IMR-90 (cell line): Measurements from ENCODE around the gene RIPK1. TPM values are rescaled to one million over a fixed set of nuclear protein-coding genes. Genes with fewer than 3 reads are reported as not detected.

Source experiments
- ATAC-seq: fragments of 200-7000 bp; cut with Tn5 transposase; 2 replicates; pipeline ENCODE4 v1.9.1; 2020; ENCODE audit warnings: low read depth, mild to moderate bottlenecking, moderate library complexity
- BruUV-seq: library from RNA; stranded (reverse); fragments of 400-500 nt; replicated peaks from 2 replicates; lab custom pipeline; 2021; lab: Mats Ljungman, UMichigan
- CTCF ChIA-PET: fragments of 300-600 bp; formaldehyde crosslinking; extraction: SDS; loops from one replicate; lab custom pipeline; 2021; ENCODE audit warnings: antibody characterized with exemption; lab: Yijun Ruan, JAX
- POLR2A ChIA-PET: fragments of 300-600 bp; sonication (Branson Sonifier 250); formaldehyde crosslinking; loops from one replicate; lab custom pipeline; 2022; ENCODE audit warnings: antibody characterized with exemption; ENCODE audit not compliant: unreplicated experiment; lab: Charles Lee
- DNase-seq: peaks from one replicate; pipeline ENCODE4 v3.0.0; 2013
- H2AFZ ChIP-seq: replicated peaks from 2 replicates; pipeline ENCODE3; 2013; ENCODE audit warnings: low read length, mild to moderate bottlenecking; ENCODE audit not compliant: poor library complexity
- H2AK5ac ChIP-seq: 2 replicates; pipeline ENCODE4 v1.6.1; 2013; ENCODE audit warnings: low read depth, low read length, inconsistent platforms
- H2AK9ac ChIP-seq: replicated peaks from 2 replicates; pipeline ENCODE3; 2013; ENCODE audit warnings: mild to moderate bottlenecking, low read depth, low read length, moderate library complexity; ENCODE audit not compliant: poor library complexity
- H2BK120ac ChIP-seq: 2 replicates; pipeline ENCODE4 v1.6.1; 2013; ENCODE audit warnings: low read depth, low read length, inconsistent platforms
- H2BK15ac ChIP-seq: 3 replicates; pipeline ENCODE4 v1.6.1; 2013; ENCODE audit warnings: low read depth, low read length, inconsistent platforms
- H2BK20ac ChIP-seq: 2 replicates; pipeline ENCODE4 v1.6.1; 2013; ENCODE audit warnings: low read depth, mild to moderate bottlenecking, inconsistent platforms, low read length, moderate library complexity
- H2BK5ac ChIP-seq: 2 replicates; pipeline ENCODE4 v1.6.1; 2013; ENCODE audit warnings: mild to moderate bottlenecking, low read depth, low read length, inconsistent platforms; ENCODE audit not compliant: poor library complexity, severe bottlenecking
- H3K14ac ChIP-seq: replicated peaks from 2 replicates; pipeline ENCODE4 v1.6.1; 2013; ENCODE audit warnings: low read depth, low read length, inconsistent platforms
- H3K18ac ChIP-seq: 2 replicates; pipeline ENCODE4 v1.6.1; 2013; ENCODE audit warnings: low read depth, low read length, control low read depth
- H3K23ac ChIP-seq: 2 replicates; pipeline ENCODE4 v1.6.1; 2013; ENCODE audit warnings: low read depth, low read length, inconsistent platforms
- H3K27ac ChIP-seq: 2 replicates; pipeline ENCODE4 v1.5.1; 2013; ENCODE audit warnings: mild to moderate bottlenecking, control low read depth, low read length; ENCODE audit not compliant: insufficient read depth
- H3K27me3 ChIP-seq: 2 replicates; pipeline ENCODE4 v1.6.1; 2013; ENCODE audit warnings: low read length; ENCODE audit not compliant: control insufficient read depth, insufficient read depth
- H3K36me3 ChIP-seq: 2 replicates; pipeline ENCODE4 v1.6.1; 2013; ENCODE audit warnings: low read length, mixed read lengths; ENCODE audit not compliant: control insufficient read depth, insufficient read depth
- H3K4ac ChIP-seq: 2 replicates; pipeline ENCODE4 v1.6.1; 2013; ENCODE audit warnings: low read depth, low read length, inconsistent platforms
- H3K4me1 ChIP-seq: 2 replicates; pipeline ENCODE4 v1.6.1; 2013; ENCODE audit warnings: low read length, mixed read lengths; ENCODE audit not compliant: control insufficient read depth, insufficient read depth
- H3K4me2 ChIP-seq: 2 replicates; pipeline ENCODE4 v1.6.1; 2013; ENCODE audit warnings: low read depth, mild to moderate bottlenecking, control low read depth, low read length, moderate library complexity
- H3K4me3 ChIP-seq: 2 replicates; pipeline ENCODE4 v1.5.1; 2013; ENCODE audit warnings: low read depth, mild to moderate bottlenecking, control low read depth, low read length, moderate library complexity; ENCODE audit not compliant: insufficient read depth
- H3K56ac ChIP-seq: 2 replicates; pipeline ENCODE4 v1.6.1; 2013; ENCODE audit warnings: low read length, inconsistent platforms; ENCODE audit not compliant: insufficient read depth; ENCODE audit errors: extremely low read depth
- H3K79me1 ChIP-seq, 2 experiments: 2 replicates each; pipeline ENCODE4 v1.6.1; 2013; ENCODE audit warnings: low read length in 2 of 2, inconsistent platforms in 1 of 2, low read depth in 1 of 2
- H3K9ac ChIP-seq: 2 replicates; pipeline ENCODE4 v1.6.1; 2013; ENCODE audit warnings: low read depth, low read length, control low read depth
- H3K9me1 ChIP-seq: 2 replicates; pipeline ENCODE4 v1.6.1; 2013; ENCODE audit warnings: low read length, inconsistent platforms; ENCODE audit not compliant: insufficient read depth
- H3K9me3 ChIP-seq: 2 replicates; pipeline ENCODE4 v1.6.1; 2013; ENCODE audit warnings: low read length; ENCODE audit not compliant: control insufficient read depth, insufficient read depth
- H4K20me1 ChIP-seq: 2 replicates; pipeline ENCODE4 v1.6.1; 2013; ENCODE audit warnings: low read length, inconsistent platforms; ENCODE audit not compliant: insufficient read depth
- H4K5ac ChIP-seq: 2 replicates; pipeline ENCODE4 v1.6.1; 2013; ENCODE audit warnings: mild to moderate bottlenecking, low read depth, low read length, control low read depth
- H4K8ac ChIP-seq, 2 experiments: 2 replicates each; pipeline ENCODE4 v1.6.1; 2013; ENCODE audit warnings: low read depth in 2 of 2, low read length in 2 of 2, control low read depth in 1 of 2, inconsistent platforms in 1 of 2
- H4K91ac ChIP-seq: 2 replicates; pipeline ENCODE4 v1.6.1; 2013; ENCODE audit warnings: low read depth, low read length, inconsistent platforms; ENCODE audit not compliant: insufficient read depth
- BHLHE40 ChIP-seq: fragments of 150-350 bp; IDR thresholded peaks from 2 replicates; pipeline ENCODE4 v1.6.1; 2016; ENCODE audit warnings: mild to moderate bottlenecking, low read depth, low read length
- CEBPB ChIP-seq: IDR thresholded peaks from 2 replicates; pipeline ENCODE4 v1.6.1; 2012; ENCODE audit warnings: low read depth, low read length, improper control_type of control experiment
- CHD1 ChIP-seq: IDR thresholded peaks from 2 replicates; pipeline ENCODE4 v1.6.1; 2012; ENCODE audit warnings: low read depth, low read length, improper control_type of control experiment
- CTCF ChIP-seq: conservative IDR thresholded peaks from 2 replicates; pipeline ENCODE4 v1.5.1; 2012; ENCODE audit warnings: mild to moderate bottlenecking, low read depth, low read length, improper control_type of control experiment
- MAFK ChIP-seq: IDR thresholded peaks from 2 replicates; pipeline ENCODE4 v1.6.1; 2012; ENCODE audit warnings: low read depth, low read length, improper control_type of control experiment
- MAZ ChIP-seq: IDR thresholded peaks from 2 replicates; pipeline ENCODE4 v1.6.1; 2012; ENCODE audit warnings: low read depth, mild to moderate bottlenecking, low read length, improper control_type of control experiment, moderate library complexity, borderline replicate concordance
- MXI1 ChIP-seq: IDR thresholded peaks from 2 replicates; pipeline ENCODE4 v1.6.1; 2012; ENCODE audit warnings: low read depth, mild to moderate bottlenecking, low read length, moderate library complexity, borderline replicate concordance
- POLR2A ChIP-seq: IDR thresholded peaks from 2 replicates; pipeline ENCODE4 v1.6.1; 2012; ENCODE audit warnings: mild to moderate bottlenecking, low read depth, low read length
- RCOR1 ChIP-seq: IDR thresholded peaks from 2 replicates; pipeline ENCODE4 v1.6.1; 2012; ENCODE audit warnings: mild to moderate bottlenecking, low read length, improper control_type of control experiment; ENCODE audit not compliant: insufficient replicate concordance
- SMC3 ChIP-seq: fragments of 150-350 bp; IDR thresholded peaks from 2 replicates; pipeline ENCODE4 v1.6.1; 2016; ENCODE audit warnings: low read depth, mild to moderate bottlenecking, antibody characterized with exemption, low read length, moderate library complexity
- WGBS, 2 experiments: methylation state at CpG; one replicate each; pipeline versions ENCODE4 v1.1.5 to v1.1.7; 2013; ENCODE audit warnings: missing lambda C conversion rate in 2 of 2; ENCODE audit not compliant: insufficient read length in 1 of 2; ENCODE audit errors: extremely low coverage in 2 of 2; 5-methylcytosine and 5-hydroxymethylcytosine counted together
- dilution Hi-C: fragments of 300-500 bp; cut with HindIII; formaldehyde crosslinking; loops from one replicate; pipeline ENCODE4 v1.14.3; 2018; ENCODE audit warnings: low sequenced_read_pairs; ENCODE audit not compliant: unreplicated experiment
- in situ Hi-C: fragments of 300-500 bp; cut with MboI; formaldehyde crosslinking; loops from 3 replicates; pipeline ENCODE4 v1.14.3; 2019; ENCODE audit warnings: low sequenced_read_pairs, inconsistent platforms, mixed read lengths
- intact Hi-C: fragments of 100-400 bp; cut with micrococcal nuclease; formaldehyde crosslinking; loops from 2 replicates; pipeline ENCODE4 v1.10.0; 2022
- polyA plus RNA-seq, 3 experiments: library from polyadenylated mRNA; depleted of rRNA; stranded (reverse); fragments of >200 nt; gene quantifications; 2 replicates each; pipeline ENCODE4 v1.2.3, GENCODE V29; 2012; ENCODE audit warnings: low replicate concordance in 1 of 3
- total RNA-seq: library from RNA; depleted of rRNA; stranded (reverse); fragments of >200 nt; gene quantifications from 2 replicates; pipeline ENCODE4 v1.2.3, GENCODE V29; 2012

Gene RIPK1
- total and polyA plus RNA-seq, 2 of the 4 experiments (the other 2 are of a cell fraction): 12.6 to 25.6 TPM

- H4K5ac ChIP-seq: no peak overlapping the region
- CTCF ChIA-PET: no interaction called here
- WGBS, 2 experiments: no CpG with 5 or more reads among the region's 5 CpGs
- peaks cover 8% of the 10 kb centered on the region; the same call in 1 of the 2 replicates for H3K9me1 ChIP-seq
- BruUV-seq: no TSS peak
- no peak overlapping the region for H3K14ac ChIP-seq
- no peaks in the 10 kb centered on the region for H3K9me3 ChIP-seq
- no peak overlapping the region for H2AK5ac ChIP-seq
- H3K27me3 ChIP-seq: no peaks in the 10 kb centered on the region
- H3K27ac ChIP-seq: no peak overlapping the region
- H4K20me1 ChIP-seq: peaks cover 9% of the 10 kb centered on the region; the same call in 1 of the 2 replicates
- ATAC-seq (no peak), DNase-seq (no peak)
- no peak overlapping the region for H2BK15ac ChIP-seq
- no peak overlapping the region for H3K9ac ChIP-seq
- no peak overlapping the region for H3K4ac ChIP-seq
- TF ChIP-seq MXI1 (no peak), CTCF (no peak), SMC3 (no peak), CEBPB (no peak), CHD1 (no peak), MAFK (no peak), RCOR1 (no peak), POLR2A (no peak), MAZ (no peak), BHLHE40 (no peak)
- peaks cover 2% of the 10 kb centered on the region; the same call in 1 of the 2 replicates for H3K4me1 ChIP-seq
- H3K18ac ChIP-seq: no peak overlapping the region
- POLR2A ChIA-PET: interaction anchor here (1.0 kb wide), 1 partner anchor 12 kb away, joined by 3 read pairs; no protein-coding TSS in a partner anchor
- no peak overlapping the region for H2BK120ac ChIP-seq
- H3K36me3 ChIP-seq: peaks cover 38% of the 10 kb centered on the region
- H2BK20ac ChIP-seq: no peak overlapping the region
- in situ Hi-C loops: no loop called here
- H2BK5ac ChIP-seq: no peak overlapping the region
- H4K91ac ChIP-seq: no peak overlapping the region
- H2AK9ac ChIP-seq: no peak overlapping the region
- H2AFZ ChIP-seq: no peak overlapping the region
- intact Hi-C loops: no loop called here
- H3K79me1 ChIP-seq: peaks cover 7 to 16% of the 10 kb centered on the region in 2 experiments; a peak in 3 of 4 replicates
- dilution Hi-C loops: no loop called here
- H3K4me2 ChIP-seq: no peak overlapping the region
- no peak overlapping the region for H3K23ac ChIP-seq
- no peak overlapping the region for H3K56ac ChIP-seq
- H3K4me3 ChIP-seq: no peak overlapping the region
- no peak overlapping the region for H4K8ac ChIP-seq
These were observed 83.4 kb downstream of the RIPK1 start for GRCh38 chr6:3151691-3152090.
